Kidney epithelial cell (primary cell): ENCODE results near the gene PIK3CD. TPM values are rescaled to one million over a fixed set of nuclear protein-coding genes. Genes with fewer than 3 reads are reported as not detected.
A peak's percentile ranks its signal among the peaks of the same experiment; 100 is the strongest.

Experiments used
- DNase-seq: peaks from one replicate; pipeline ENCODE4 v3.0.0-alpha.2; 2010; ENCODE audit warnings: low read depth
- H3K27me3 ChIP-seq: 2 replicates; pipeline ENCODE4 v1.6.0; 2011; ENCODE audit warnings: low read length; ENCODE audit not compliant: control insufficient read depth, insufficient read depth
- H3K36me3 ChIP-seq: 2 replicates; pipeline ENCODE4 v1.5.1; 2011; ENCODE audit warnings: low read length; ENCODE audit not compliant: control insufficient read depth, insufficient read depth
- H3K4me3 ChIP-seq: 2 replicates; pipeline ENCODE4 v1.5.1; 2011; ENCODE audit warnings: low read depth, mild to moderate bottlenecking, control low read depth, low read length
- CTCF ChIP-seq: IDR thresholded peaks from 2 replicates; pipeline ENCODE4 v1.5.1; 2011; ENCODE audit warnings: mild to moderate bottlenecking, moderate library complexity, low read length, control low read depth, inconsistent platforms; ENCODE audit not compliant: insufficient read depth, poor library complexity, severe bottlenecking
- total RNA-seq: library from RNA; depleted of rRNA; stranded (reverse); fragments of >200 nt; gene quantifications from 2 replicates; pipeline ENCODE4 v1.2.3, GENCODE V29; 2015

Gene PIK3CD
- total RNA-seq, 1 donor from 2014 or later = 40.7 TPM

GRCh38 chr1:9654834-9655723 lies 3.5 kb downstream of the PIK3CD start:
- H3K27me3 ChIP-seq = no peaks in the 10 kb centered on the region
- no peak overlapping the region for H3K4me3 ChIP-seq
- TF ChIP-seq CTCF = no peak
- H3K36me3 ChIP-seq = no peaks in the 10 kb centered on the region
- no peak for DNase-seq

GRCh38 chr1:9655836-9656235 lies 4.3 kb downstream of the PIK3CD start:
- H3K4me3 ChIP-seq = no peak overlapping the region
- no peak for TF ChIP-seq CTCF
- no peaks in the 10 kb centered on the region for H3K36me3 ChIP-seq
- no peak for DNase-seq
- H3K27me3 ChIP-seq = no peaks in the 10 kb centered on the region

- Histone ChIP-seq H3K36me3 (no peaks in the 10 kb centered on the region), H3K27me3 (no peaks in the 10 kb centered on the region), H3K4me3 (no peak overlapping the region)
- no peak for TF ChIP-seq CTCF
- no peak for DNase-seq
Measured at GRCh38 chr1:9657521-9658032, 6.0 kb downstream of the PIK3CD start.

GRCh38 chr1:9658199-9658598 lies 6.7 kb downstream of the PIK3CD start:
- no peak overlapping the region for H3K4me3 ChIP-seq
- no peaks in the 10 kb centered on the region for H3K27me3 ChIP-seq
- no peak for TF ChIP-seq CTCF
- DNase-seq = no peak
- H3K36me3 ChIP-seq = no peaks in the 10 kb centered on the region

GRCh38 chr1:9659328-9659727 lies 7.8 kb downstream of the PIK3CD start:
- TF ChIP-seq CTCF = no peak

More at GRCh38 chr1:9659328-9659727, 7.8 kb downstream of the PIK3CD start:
- no peaks in the 10 kb centered on the region for H3K27me3 ChIP-seq
- no peak overlapping the region for H3K4me3 ChIP-seq
- H3K36me3 ChIP-seq = no peaks in the 10 kb centered on the region
- peak; percentile 16 for DNase-seq
